Measurements from ENCODE around the gene STIM1.

STIM1 gene

GRCh38 chr11:3944198-3944597 is 88.7 kb downstream of the STIM1 start:
- H3K4me3 ChIP-seq (ENCODE audit: low read depth, low read length), result no peak overlapping the region

- no peak overlapping the region for H3K4me3 ChIP-seq (ENCODE audit: low read depth, low read length)
These were observed 91.1 kb downstream of the STIM1 start for GRCh38 chr11:3946455-3947017.

- H3K4me3 ChIP-seq (ENCODE audit: low read depth, low read length), result no peak overlapping the region
These were observed 91.6 kb downstream of the STIM1 start for GRCh38 chr11:3947061-3947460.

GRCh38 chr11:3949125-3949524 is 93.7 kb downstream of the STIM1 start:
- no peak overlapping the region for H3K4me3 ChIP-seq (ENCODE audit: low read depth, low read length)

- H3K4me3 ChIP-seq (ENCODE audit: low read depth, low read length), result no peak overlapping the region
These were observed 95.7 kb downstream of the STIM1 start for GRCh38 chr11:3950996-3951660.

GRCh38 chr11:3952715-3953114 is 97.3 kb downstream of the STIM1 start:
- H3K4me3 ChIP-seq (ENCODE audit: low read depth, low read length), result no peak overlapping the region

- no peak overlapping the region for H3K4me3 ChIP-seq (ENCODE audit: low read depth, low read length)
These were observed 97.9 kb downstream of the STIM1 start for GRCh38 chr11:3953327-3953726.

- no peak overlapping the region for H3K4me3 ChIP-seq (ENCODE audit: low read depth, low read length)
These were observed 99.2 kb downstream of the STIM1 start for GRCh38 chr11:3954448-3955298.

GRCh38 chr11:3955299-3955665 is 99.8 kb downstream of the STIM1 start:
- no peak overlapping the region for H3K4me3 ChIP-seq (ENCODE audit: low read depth, low read length)

GRCh38 chr11:3956038-3956437 is 100.6 kb downstream of the STIM1 start:
- H3K4me3 ChIP-seq (ENCODE audit: low read depth, low read length), result no peak overlapping the region

GRCh38 chr11:3956748-3957147 is 101.3 kb downstream of the STIM1 start:
- no peak overlapping the region for H3K4me3 ChIP-seq (ENCODE audit: low read depth, low read length)

- H3K4me3 ChIP-seq (ENCODE audit: low read depth, low read length), result no peak overlapping the region
These were observed 102.0 kb downstream of the STIM1 start for GRCh38 chr11:3957437-3957836.

- H3K4me3 ChIP-seq (ENCODE audit: low read depth, low read length), result no peak overlapping the region
These were observed 102.8 kb downstream of the STIM1 start for GRCh38 chr11:3958281-3958680.

GRCh38 chr11:3959015-3959902 is 103.8 kb downstream of the STIM1 start:
- no peak overlapping the region for H3K4me3 ChIP-seq (ENCODE audit: low read depth, low read length)

- H3K4me3 ChIP-seq (ENCODE audit: low read depth, low read length), result no peak overlapping the region
These were observed 104.4 kb downstream of the STIM1 start for GRCh38 chr11:3959903-3960265.

- no peak overlapping the region for H3K4me3 ChIP-seq (ENCODE audit: low read depth, low read length)
These were observed 107.0 kb downstream of the STIM1 start for GRCh38 chr11:3962406-3962840.

- no peak overlapping the region for H3K4me3 ChIP-seq (ENCODE audit: low read depth, low read length)
These were observed 108.6 kb downstream of the STIM1 start for GRCh38 chr11:3964056-3964455.

GRCh38 chr11:3964935-3965604 is 109.6 kb downstream of the STIM1 start:
- no peak overlapping the region for H3K4me3 ChIP-seq (ENCODE audit: low read depth, low read length)

- H3K4me3 ChIP-seq (ENCODE audit: low read depth, low read length), result no peak overlapping the region
These were observed 112.2 kb downstream of the STIM1 start for GRCh38 chr11:3967695-3968094.

GRCh38 chr11:3969200-3969599 is 113.7 kb downstream of the STIM1 start:
- no peak overlapping the region for H3K4me3 ChIP-seq (ENCODE audit: low read depth, low read length)

GRCh38 chr11:3969613-3970012 is 114.1 kb downstream of the STIM1 start:
- H3K4me3 ChIP-seq (ENCODE audit: low read depth, low read length), result no peak overlapping the region
